K562 (cell line): ENCODE results near the gene CCSER2. TPM values are rescaled to one million over a fixed set of nuclear protein-coding genes. Genes with fewer than 3 reads are reported as not detected.

Source experiments
- E2F3 ChIP-seq: fragments of 250-450 bp; sonication (Bioruptor Pico); IDR thresholded peaks from 2 replicates; pipeline ENCODE4 v1.4.0; 2020; ENCODE audit warnings: mild to moderate bottlenecking
- MAFG ChIP-seq: fragments of 450-650 bp; conservative IDR thresholded peaks from 2 replicates; pipeline ENCODE4 v1.6.1; 2016; ENCODE audit warnings: missing genetic modification characterization, missing compliant biosample characterization
- MCM7 ChIP-seq, 2 experiments: fragments of 450-650 bp; IDR thresholded peaks; 2 replicates each; pipeline ENCODE4 v1.6.1; 2016 to 2018
- PYGO2 ChIP-seq: fragments of 450-650 bp; IDR thresholded peaks from 2 replicates; pipeline ENCODE4 v1.6.1; 2016; ENCODE audit warnings: mild to moderate bottlenecking, missing genetic modification characterization, moderate library complexity, missing compliant biosample characterization
- RBFOX2 ChIP-seq: fragments of 200-400 bp; formaldehyde crosslinking; IDR thresholded peaks from 2 replicates; pipeline ENCODE4 v1.6.1; 2017; ENCODE audit warnings: low read depth, mild to moderate bottlenecking, low read length, moderate library complexity
- RFX1 ChIP-seq: fragments of 450-650 bp; IDR thresholded peaks from 2 replicates; pipeline ENCODE4 v1.6.1; 2016; ENCODE audit warnings: mild to moderate bottlenecking, moderate library complexity
- SAFB ChIP-seq: fragments of 200-400 bp; formaldehyde crosslinking; IDR thresholded peaks from 2 replicates; pipeline ENCODE4 v1.6.1; 2017; ENCODE audit warnings: low read depth, low read length, borderline replicate concordance
- SIX5 ChIP-seq, 2 experiments: IDR thresholded peaks; 2 replicates each; pipeline ENCODE4 v1.6.1; 2011; ENCODE audit warnings: low read length in 2 of 2, borderline replicate concordance in 1 of 2, low read depth in 1 of 2, mild to moderate bottlenecking in 1 of 2, moderate library complexity in 1 of 2; ENCODE audit not compliant: insufficient read depth in 1 of 2
- SMARCB1 ChIP-seq: IDR thresholded peaks from 2 replicates; pipeline ENCODE4 v1.6.1; 2011; ENCODE audit warnings: improper control_type of control experiment, low read depth; ENCODE audit not compliant: insufficient read length
- SRSF7 ChIP-seq: fragments of 200-400 bp; formaldehyde crosslinking; optimal IDR thresholded peaks from 2 replicates; pipeline ENCODE3; 2017; ENCODE audit warnings: mild to moderate bottlenecking, low read depth, low read length
- ZSCAN29 ChIP-seq: fragments of 450-650 bp; IDR thresholded peaks from 2 replicates; pipeline ENCODE4 v1.6.1; 2017
- polyA plus RNA-seq, 8 experiments: library from polyadenylated mRNA; depleted of rRNA in 4 of 8; stranded (reverse) in 5 of 8; unstranded in 3 of 8; fragments of >200 nt; fragmentation: Nextera tagmentation in 2 of 8; fragmentation: Illumina TruSeq in 1 of 8; extraction: Ambion mirVana in 2 of 8; extraction: Trizol in 1 of 8; gene quantifications; 2 replicates each; pipeline versions ENCODE4 v1.2.1 to v1.2.3, GENCODE V29; 2011 to 2014; ENCODE audit warnings: inconsistent platforms in 1 of 8, missing spikeins in 1 of 8
- total RNA-seq, 7 experiments: library from RNA; depleted of rRNA in 6 of 7; stranded (reverse); fragments of >200 nt in 6 of 7; fragmentation: Illumina TruSeq in 2 of 7; extraction: Trizol in 2 of 7; gene quantifications; 2 replicates each; pipeline versions ENCODE4 v1.2.1 to v1.2.3, GENCODE V29; 2011 to 2021; ENCODE audit warnings: low replicate concordance in 1 of 7
- TF ChIP-seq, protein P1 (sequence below): fragments of 250-450 bp; sonication (Bioruptor Pico); IDR thresholded peaks from 2 replicates; pipeline ENCODE4 v1.5.0; 2021; ENCODE audit warnings: mild to moderate bottlenecking, moderate library complexity
- TF ChIP-seq, protein P2 (sequence below), 3 experiments: IDR thresholded peaks in 2 of 3; conservative IDR thresholded peaks in 1 of 3; 2 replicates each; pipeline ENCODE4 v1.5.1; 2011 to 2012; ENCODE audit warnings: low read length in 3 of 3, mild to moderate bottlenecking in 3 of 3, control low read depth in 2 of 3, improper control_type of control experiment in 1 of 3, inconsistent platforms in 1 of 3, low read depth in 1 of 3, mixed read lengths in 1 of 3, moderate library complexity in 1 of 3; ENCODE audit not compliant: insufficient read depth in 2 of 3
- TF ChIP-seq, protein P3 (sequence below), 2 experiments: fragments of 450-650 bp; IDR thresholded peaks; 2 replicates each; pipeline ENCODE4 v1.6.1; 2016; ENCODE audit warnings: mild to moderate bottlenecking in 2 of 2, borderline replicate concordance in 1 of 2, low read depth in 1 of 2, moderate library complexity in 1 of 2

The CCSER2 gene
- total and polyA plus RNA-seq, 9 of the 15 experiments (the other 6 are each of a cell fraction or from before 2014, with no cell fraction given): 2.7 to 15.1 (median 9.7) TPM

- TF ChIP-seq, protein P1, sequence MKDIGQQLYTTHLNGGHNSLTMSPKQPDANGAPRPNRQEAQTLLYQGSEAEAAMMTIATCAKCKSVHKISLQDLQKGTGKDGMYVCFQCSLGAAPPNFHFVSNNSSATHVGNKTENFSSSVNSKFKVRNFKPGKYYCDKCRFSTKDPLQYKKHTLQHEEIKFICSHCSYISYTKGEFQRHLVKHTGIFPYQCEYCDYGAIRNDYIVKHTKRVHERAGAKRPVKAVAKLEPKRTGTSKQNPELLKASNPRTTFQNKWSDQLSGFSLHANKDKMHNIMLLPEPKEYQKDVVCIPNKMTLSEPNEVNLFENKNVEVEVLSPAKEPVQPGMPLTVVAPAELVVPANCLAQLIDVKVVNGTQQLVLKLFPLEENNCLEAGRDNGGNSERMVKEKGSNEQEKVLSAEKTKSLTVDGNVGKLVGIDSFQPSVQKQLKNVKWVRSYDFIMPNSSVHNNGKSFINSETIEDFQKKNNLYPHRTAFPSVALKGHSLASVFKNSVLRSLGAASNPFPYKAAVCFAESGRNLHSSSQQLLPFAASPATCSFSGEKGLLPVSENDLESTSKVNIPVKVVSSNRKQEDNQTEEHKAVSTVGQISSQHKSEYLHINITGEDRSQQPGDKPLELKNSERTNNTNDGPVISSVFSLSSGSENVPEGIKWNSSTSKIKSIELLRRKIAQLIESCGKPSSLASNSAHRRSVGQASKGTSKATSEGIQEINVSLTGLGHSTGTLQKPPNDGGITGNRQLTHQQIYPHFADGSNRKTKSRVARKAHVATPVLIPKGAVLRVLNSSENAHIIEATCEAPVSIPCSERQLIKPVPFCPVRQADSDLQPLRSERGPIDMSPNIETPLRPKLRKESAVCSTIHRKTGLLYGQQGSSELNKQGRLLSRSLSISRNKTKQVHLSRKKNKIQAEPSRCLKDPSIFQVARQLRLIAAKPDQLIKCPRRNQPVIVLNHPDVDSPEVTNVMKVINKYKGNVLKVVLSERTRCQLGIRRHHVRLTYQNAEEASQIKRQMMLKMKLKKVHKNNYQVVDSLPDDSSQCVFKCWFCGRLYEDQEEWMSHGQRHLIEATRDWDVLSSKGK (CRISPR knock-in tag): no peak
- TF ChIP-seq RBFOX2 (no peak), PYGO2 (0 out of 2 replicates have a peak, but pooled peaks have one; percentile 41), MCM7 (IDR thresholded peaks at IDR 0.05) (no peak), SIX5 (IDR thresholded peaks at IDR 0.05; ENCODE audit: borderline replicate concordance in 1 of 2, insufficient read depth in 1 of 2, low read depth in 1 of 2, low read length in 2 of 2) (no peak), SRSF7 (no peak), RFX1 (no peak), SAFB (no peak), E2F3 (no peak), MAFG (peak; percentile 95), SMARCB1 (no peak), ZSCAN29 (no peak)
- TF ChIP-seq, protein P2, sequence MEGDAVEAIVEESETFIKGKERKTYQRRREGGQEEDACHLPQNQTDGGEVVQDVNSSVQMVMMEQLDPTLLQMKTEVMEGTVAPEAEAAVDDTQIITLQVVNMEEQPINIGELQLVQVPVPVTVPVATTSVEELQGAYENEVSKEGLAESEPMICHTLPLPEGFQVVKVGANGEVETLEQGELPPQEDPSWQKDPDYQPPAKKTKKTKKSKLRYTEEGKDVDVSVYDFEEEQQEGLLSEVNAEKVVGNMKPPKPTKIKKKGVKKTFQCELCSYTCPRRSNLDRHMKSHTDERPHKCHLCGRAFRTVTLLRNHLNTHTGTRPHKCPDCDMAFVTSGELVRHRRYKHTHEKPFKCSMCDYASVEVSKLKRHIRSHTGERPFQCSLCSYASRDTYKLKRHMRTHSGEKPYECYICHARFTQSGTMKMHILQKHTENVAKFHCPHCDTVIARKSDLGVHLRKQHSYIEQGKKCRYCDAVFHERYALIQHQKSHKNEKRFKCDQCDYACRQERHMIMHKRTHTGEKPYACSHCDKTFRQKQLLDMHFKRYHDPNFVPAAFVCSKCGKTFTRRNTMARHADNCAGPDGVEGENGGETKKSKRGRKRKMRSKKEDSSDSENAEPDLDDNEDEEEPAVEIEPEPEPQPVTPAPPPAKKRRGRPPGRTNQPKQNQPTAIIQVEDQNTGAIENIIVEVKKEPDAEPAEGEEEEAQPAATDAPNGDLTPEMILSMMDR (IDR thresholded peaks at IDR 0.05 in 2 of 3, conservative IDR thresholded peaks at IDR 0.05 in 1 of 3; ENCODE audit: insufficient read depth in 2 of 3, low read depth in 1 of 3, low read length in 3 of 3): 0 out of 6 replicates have a peak, but pooled peaks of 1 of the 3 experiments have one; percentile 9
- TF ChIP-seq, protein P3, sequence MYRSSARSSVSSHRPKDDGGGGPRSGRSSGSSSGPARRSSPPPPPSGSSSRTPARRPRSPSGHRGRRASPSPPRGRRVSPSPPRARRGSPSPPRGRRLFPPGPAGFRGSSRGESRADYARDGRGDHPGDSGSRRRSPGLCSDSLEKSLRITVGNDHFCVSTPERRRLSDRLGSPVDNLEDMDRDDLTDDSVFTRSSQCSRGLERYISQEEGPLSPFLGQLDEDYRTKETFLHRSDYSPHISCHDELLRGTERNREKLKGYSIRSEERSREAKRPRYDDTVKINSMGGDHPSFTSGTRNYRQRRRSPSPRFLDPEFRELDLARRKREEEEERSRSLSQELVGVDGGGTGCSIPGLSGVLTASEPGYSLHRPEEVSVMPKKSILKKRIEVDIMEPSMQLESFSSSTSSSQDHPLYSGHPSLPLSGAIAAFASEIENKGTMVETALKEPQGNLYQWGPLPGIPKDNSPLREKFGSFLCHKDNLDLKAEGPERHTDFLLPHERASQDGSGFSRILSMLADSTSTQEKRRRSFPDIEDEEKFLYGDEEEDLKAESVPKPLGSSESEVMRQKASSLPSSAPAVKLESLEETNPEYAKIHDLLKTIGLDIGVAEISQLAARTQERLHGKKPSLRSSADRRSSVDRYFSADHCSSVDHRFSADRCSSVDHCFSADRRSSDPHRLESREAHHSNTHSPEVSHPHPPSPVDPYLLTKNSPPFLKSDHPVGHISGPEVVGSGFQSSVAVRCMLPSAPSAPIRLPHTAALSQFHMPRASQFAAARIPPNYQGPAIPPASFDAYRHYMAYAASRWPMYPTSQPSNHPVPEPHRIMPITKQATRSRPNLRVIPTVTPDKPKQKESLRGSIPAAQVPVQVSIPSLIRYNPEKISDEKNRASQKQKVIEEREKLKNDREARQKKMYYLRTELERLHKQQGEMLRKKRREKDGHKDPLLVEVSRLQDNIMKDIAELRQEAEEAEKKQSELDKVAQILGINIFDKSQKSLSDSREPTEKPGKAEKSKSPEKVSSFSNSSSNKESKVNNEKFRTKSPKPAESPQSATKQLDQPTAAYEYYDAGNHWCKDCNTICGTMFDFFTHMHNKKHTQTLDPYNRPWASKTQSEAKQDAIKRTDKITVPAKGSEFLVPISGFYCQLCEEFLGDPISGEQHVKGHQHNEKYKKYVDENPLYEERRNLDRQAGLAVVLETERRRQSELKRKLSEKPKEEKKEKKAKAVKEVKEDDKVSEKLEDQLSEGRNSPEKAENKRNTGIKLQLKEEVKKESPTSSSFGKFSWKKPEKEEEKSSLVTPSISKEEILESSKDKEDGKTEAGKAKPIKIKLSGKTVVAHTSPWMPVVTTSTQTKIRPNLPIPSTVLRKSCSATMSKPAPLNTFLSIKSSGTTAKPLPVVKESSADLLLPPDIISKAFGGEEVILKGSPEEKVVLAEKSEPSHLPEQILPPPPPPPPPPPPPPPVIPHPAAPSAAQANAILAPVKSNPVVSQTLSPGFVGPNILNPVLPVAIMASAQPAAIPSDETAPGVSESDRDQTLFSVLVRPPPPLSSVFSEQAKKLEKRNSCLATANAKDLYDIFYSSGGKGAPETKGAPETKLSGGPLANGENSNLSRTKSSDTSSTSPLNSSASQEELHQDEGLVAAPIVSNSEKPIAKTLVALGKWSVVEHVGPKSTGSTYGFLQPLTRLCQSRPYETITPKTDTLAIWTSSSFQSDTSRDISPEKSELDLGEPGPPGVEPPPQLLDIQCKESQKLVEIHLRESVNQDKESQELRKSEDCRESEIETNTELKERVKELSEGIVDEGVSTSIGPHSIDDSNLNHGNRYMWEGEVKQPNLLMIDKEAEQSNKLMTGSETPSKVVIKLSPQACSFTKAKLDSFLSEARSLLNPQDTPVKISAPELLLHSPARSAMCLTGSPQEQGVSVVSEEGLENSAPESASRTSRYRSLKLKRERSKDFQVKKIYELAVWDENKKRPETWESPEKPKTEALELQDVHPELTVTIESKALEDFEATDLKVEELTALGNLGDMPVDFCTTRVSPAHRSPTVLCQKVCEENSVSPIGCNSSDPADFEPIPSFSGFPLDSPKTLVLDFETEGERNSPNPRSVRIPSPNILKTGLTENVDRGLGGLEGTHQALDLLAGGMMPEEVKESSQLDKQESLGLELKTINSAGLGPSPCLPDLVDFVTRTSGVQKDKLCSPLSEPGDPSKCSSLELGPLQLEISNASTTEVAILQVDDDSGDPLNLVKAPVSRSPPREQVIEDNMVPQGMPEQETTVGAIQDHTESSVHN (IDR thresholded peaks at IDR 0.05; ENCODE audit: borderline replicate concordance in 1 of 2, low read depth in 1 of 2): peak in 1 of 2 experiments; percentile 99; a peak in 2 of 4 replicates
Measured at GRCh38 chr10:84293574-84294016, 34.8 kb upstream of the CCSER2 start (continued).
